ENCODE results near the gene SELENON.

Gene SELENON

GRCh38 chr1:25798666-25799351 is 1.2 kb upstream of the SELENON start:
- TF ChIP-seq CTCF (IDR thresholded peaks at IDR 0.05; ENCODE audit: low read depth, low read length), result no peak
- TF ChIP-seq MYC (IDR thresholded peaks at IDR 0.05; ENCODE audit: low read depth, low read length), result no peak
- no peak for TF ChIP-seq POLR2A (IDR thresholded peaks at IDR 0.05; ENCODE audit: extremely low read depth, insufficient read length)
- TF ChIP-seq, protein P1, sequence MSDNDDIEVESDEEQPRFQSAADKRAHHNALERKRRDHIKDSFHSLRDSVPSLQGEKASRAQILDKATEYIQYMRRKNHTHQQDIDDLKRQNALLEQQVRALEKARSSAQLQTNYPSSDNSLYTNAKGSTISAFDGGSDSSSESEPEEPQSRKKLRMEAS (IDR thresholded peaks at IDR 0.05; ENCODE audit: low read depth, low read length), result no peak
- H3K4me3 ChIP-seq (ENCODE audit: low read depth, low read length), result no peak overlapping the region
- no peak for DNase-seq (ENCODE audit: low read depth)

GRCh38 chr1:25799352-25799934 is 550 bp upstream of the SELENON start:
- no peak for DNase-seq (ENCODE audit: low read depth)
- TF ChIP-seq, protein P1 (IDR thresholded peaks at IDR 0.05; ENCODE audit: low read depth, low read length), result no peak
- TF ChIP-seq CTCF (IDR thresholded peaks at IDR 0.05; ENCODE audit: low read depth, low read length) (no peak), POLR2A (IDR thresholded peaks at IDR 0.05; ENCODE audit: extremely low read depth, insufficient read length) (no peak), MYC (IDR thresholded peaks at IDR 0.05; ENCODE audit: low read depth, low read length) (no peak)
- H3K4me3 ChIP-seq (ENCODE audit: low read depth, low read length), result peak overlapping the region; percentile 32

DNA sequence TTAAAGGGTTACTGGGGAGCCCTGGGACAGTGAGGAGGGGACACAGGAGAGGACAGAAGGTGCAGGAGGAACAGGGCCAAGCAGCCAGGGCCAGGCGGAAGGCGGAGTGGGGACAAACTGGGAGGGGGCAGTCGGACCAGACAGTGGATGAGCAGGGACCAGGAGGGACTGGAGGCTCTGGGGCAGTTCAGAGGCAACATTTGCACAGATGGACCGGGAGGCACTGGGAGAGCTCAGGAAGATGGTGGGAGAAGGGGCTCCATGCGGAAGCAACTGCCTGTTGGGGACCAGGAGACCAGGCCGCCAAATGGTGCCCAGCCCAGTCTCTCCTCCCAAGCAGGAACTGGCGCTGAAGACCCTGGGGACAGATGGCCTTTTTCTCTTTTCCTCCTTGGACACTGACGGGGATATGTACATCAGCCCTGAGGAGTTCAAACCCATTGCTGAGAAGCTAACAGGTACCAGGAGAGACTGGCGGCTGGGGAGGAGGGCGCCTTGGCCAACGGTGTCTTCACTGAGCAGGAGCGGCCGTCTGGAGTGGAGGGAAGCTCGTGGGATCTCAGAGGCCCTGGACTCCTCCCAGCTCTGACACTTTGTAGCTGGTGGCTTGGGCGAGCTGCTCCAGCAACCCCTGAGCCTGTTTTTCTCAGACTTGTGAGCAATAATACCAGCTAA is 847 bp downstream of the SELENON start:
- DNase-seq (ENCODE audit: low read depth), result no peak
- H3K4me3 ChIP-seq (ENCODE audit: low read depth, low read length), result peak overlapping the region; percentile 55
- TF ChIP-seq MYC (IDR thresholded peaks at IDR 0.05; ENCODE audit: low read depth, low read length), result no peak
- no peak for TF ChIP-seq POLR2A (IDR thresholded peaks at IDR 0.05; ENCODE audit: extremely low read depth, insufficient read length)
- no peak for TF ChIP-seq CTCF (IDR thresholded peaks at IDR 0.05; ENCODE audit: low read depth, low read length)
- TF ChIP-seq, protein P1 (IDR thresholded peaks at IDR 0.05; ENCODE audit: low read depth, low read length), result no peak

GRCh38 chr1:25802915-25803314 is 2.9 kb downstream of the SELENON start:
- H3K4me3 ChIP-seq (ENCODE audit: low read depth, low read length), result no peak overlapping the region
- no peak for DNase-seq (ENCODE audit: low read depth)
- TF ChIP-seq, protein P1 (IDR thresholded peaks at IDR 0.05; ENCODE audit: low read depth, low read length), result no peak
- no peak for TF ChIP-seq MYC (IDR thresholded peaks at IDR 0.05; ENCODE audit: low read depth, low read length)
- TF ChIP-seq POLR2A (IDR thresholded peaks at IDR 0.05; ENCODE audit: extremely low read depth, insufficient read length), result no peak
- TF ChIP-seq CTCF (IDR thresholded peaks at IDR 0.05; ENCODE audit: low read depth, low read length), result no peak

GRCh38 chr1:25803368-25803767 is 3.4 kb downstream of the SELENON start:
- no peak for DNase-seq (ENCODE audit: low read depth)
- H3K4me3 ChIP-seq (ENCODE audit: low read depth, low read length), result no peak overlapping the region
- TF ChIP-seq POLR2A (IDR thresholded peaks at IDR 0.05; ENCODE audit: extremely low read depth, insufficient read length), result no peak
- TF ChIP-seq, protein P1 (IDR thresholded peaks at IDR 0.05; ENCODE audit: low read depth, low read length), result no peak
- no peak for TF ChIP-seq CTCF (IDR thresholded peaks at IDR 0.05; ENCODE audit: low read depth, low read length)
- no peak for TF ChIP-seq MYC (IDR thresholded peaks at IDR 0.05; ENCODE audit: low read depth, low read length)

All from NB4 (cell line).